ENCODE data around the gene CHD9.

The CHD9 gene

DNA sequence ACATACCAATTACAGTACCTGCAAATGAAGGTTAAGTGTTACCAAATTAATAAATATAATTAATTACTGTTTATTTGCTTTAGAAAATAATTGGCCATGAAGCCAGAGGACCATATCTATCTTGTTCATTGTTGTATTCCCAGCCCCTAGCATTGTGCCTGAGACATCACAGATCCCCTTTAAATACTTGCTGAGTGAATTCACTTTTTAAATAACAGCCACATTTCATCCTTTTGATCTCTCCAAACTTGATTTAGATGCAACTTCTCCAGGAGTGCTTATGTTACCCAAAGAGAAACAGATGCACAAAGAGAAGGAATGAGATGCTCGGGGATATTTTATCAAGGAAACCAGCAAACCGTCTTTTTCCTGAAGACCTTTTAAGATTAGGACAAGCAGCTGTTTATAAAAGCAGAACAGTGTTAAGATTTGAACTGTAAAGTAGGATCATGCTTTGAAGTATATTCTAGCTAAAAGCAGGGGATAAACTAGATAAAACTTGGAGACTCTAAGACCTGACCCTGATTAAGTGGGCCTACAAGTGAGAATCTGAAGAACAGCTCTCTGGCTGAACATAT, 66.3 kb downstream of the CHD9 start:
- no peak for TF ChIP-seq POLR2A (IDR thresholded peaks at IDR 0.05; ENCODE audit: extremely low read depth, insufficient read length)
- TF ChIP-seq, protein P1, sequence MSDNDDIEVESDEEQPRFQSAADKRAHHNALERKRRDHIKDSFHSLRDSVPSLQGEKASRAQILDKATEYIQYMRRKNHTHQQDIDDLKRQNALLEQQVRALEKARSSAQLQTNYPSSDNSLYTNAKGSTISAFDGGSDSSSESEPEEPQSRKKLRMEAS (IDR thresholded peaks at IDR 0.05; ENCODE audit: low read depth, low read length) = no peak
- no peak for TF ChIP-seq MYC (IDR thresholded peaks at IDR 0.05; ENCODE audit: low read depth, low read length)
- TF ChIP-seq, protein P2, sequence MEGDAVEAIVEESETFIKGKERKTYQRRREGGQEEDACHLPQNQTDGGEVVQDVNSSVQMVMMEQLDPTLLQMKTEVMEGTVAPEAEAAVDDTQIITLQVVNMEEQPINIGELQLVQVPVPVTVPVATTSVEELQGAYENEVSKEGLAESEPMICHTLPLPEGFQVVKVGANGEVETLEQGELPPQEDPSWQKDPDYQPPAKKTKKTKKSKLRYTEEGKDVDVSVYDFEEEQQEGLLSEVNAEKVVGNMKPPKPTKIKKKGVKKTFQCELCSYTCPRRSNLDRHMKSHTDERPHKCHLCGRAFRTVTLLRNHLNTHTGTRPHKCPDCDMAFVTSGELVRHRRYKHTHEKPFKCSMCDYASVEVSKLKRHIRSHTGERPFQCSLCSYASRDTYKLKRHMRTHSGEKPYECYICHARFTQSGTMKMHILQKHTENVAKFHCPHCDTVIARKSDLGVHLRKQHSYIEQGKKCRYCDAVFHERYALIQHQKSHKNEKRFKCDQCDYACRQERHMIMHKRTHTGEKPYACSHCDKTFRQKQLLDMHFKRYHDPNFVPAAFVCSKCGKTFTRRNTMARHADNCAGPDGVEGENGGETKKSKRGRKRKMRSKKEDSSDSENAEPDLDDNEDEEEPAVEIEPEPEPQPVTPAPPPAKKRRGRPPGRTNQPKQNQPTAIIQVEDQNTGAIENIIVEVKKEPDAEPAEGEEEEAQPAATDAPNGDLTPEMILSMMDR (IDR thresholded peaks at IDR 0.05; ENCODE audit: low read depth, low read length) = no peak
- no peak overlapping the region for H3K4me3 ChIP-seq (ENCODE audit: low read depth, low read length)
- DNase-seq (ENCODE audit: low read depth) = no peak

DNA sequence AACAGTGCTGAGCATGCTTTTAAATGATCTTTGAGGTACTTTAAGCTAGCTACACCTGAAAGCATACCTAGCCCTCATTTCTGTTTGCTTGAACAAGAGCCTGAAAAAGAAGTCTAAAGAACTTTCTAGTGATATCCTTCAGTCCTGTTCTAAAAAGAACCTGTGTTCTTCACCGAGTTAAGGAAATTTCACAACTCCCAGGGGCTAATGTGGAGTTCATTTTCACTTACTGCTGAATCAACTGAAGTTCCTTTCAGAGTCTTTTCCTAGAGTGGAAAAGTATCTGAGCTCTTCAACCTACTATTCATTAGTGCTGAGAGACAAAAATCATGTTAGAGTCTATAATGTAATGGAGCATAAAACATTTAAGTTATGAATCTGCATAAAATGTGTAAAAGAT, 66.9 kb downstream of the CHD9 start:
- no peak overlapping the region for H3K4me3 ChIP-seq (ENCODE audit: low read depth, low read length)
- TF ChIP-seq, protein P2 (IDR thresholded peaks at IDR 0.05; ENCODE audit: low read depth, low read length) = no peak
- no peak for TF ChIP-seq POLR2A (IDR thresholded peaks at IDR 0.05; ENCODE audit: extremely low read depth, insufficient read length)
- peak; percentile 51 for DNase-seq (ENCODE audit: low read depth)

DNA sequence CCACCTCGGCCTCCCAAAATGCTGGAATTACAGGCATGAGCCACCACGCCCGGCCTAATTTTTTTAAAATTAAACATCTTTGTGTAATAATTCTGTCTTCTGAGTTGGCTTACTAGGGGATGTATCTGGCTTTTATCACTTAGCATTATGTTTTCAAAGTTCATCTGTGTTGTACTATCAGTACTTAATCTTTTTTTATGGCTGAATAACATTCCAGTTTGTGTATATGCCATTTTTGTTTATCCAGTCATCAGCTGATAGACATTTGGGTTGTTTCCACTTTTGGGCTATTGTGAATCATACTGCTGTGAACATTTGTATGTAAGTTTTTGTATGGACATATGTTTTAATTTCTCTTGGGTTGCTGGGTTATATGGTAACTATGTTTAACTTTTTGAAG, 69.0 kb downstream of the CHD9 start:
- H3K4me3 ChIP-seq (ENCODE audit: low read depth, low read length) = no peak overlapping the region
- no peak for TF ChIP-seq MYC (IDR thresholded peaks at IDR 0.05; ENCODE audit: low read depth, low read length)
- no peak for DNase-seq (ENCODE audit: low read depth)

DNA sequence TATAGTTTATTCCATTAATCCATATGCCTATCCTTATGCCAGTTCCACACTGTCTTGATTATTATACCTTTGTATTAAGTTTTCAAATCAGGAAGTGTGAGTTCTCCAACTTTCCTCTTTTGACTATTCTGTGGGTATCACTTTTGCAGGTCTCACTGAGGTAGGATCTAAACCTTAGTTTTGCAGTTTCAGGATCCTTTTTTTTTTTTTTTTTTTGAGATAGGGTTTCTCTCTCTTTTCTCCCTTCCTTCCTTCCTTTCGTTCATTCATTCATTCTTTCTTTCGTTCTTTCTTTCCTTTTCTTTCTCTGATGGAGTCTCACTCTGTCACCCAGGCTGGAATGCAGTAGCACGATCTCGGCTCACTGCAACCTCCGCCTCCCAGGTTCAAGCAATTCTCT, 71.6 kb downstream of the CHD9 start:
- no peak for DNase-seq (ENCODE audit: low read depth)
- TF ChIP-seq, protein P1 (IDR thresholded peaks at IDR 0.05; ENCODE audit: low read depth, low read length) = no peak
- TF ChIP-seq MYC (IDR thresholded peaks at IDR 0.05; ENCODE audit: low read depth, low read length) = no peak
- TF ChIP-seq POLR2A (IDR thresholded peaks at IDR 0.05; ENCODE audit: extremely low read depth, insufficient read length) = no peak
- TF ChIP-seq, protein P2 (IDR thresholded peaks at IDR 0.05; ENCODE audit: low read depth, low read length) = no peak
- H3K4me3 ChIP-seq (ENCODE audit: low read depth, low read length) = no peak overlapping the region

DNA sequence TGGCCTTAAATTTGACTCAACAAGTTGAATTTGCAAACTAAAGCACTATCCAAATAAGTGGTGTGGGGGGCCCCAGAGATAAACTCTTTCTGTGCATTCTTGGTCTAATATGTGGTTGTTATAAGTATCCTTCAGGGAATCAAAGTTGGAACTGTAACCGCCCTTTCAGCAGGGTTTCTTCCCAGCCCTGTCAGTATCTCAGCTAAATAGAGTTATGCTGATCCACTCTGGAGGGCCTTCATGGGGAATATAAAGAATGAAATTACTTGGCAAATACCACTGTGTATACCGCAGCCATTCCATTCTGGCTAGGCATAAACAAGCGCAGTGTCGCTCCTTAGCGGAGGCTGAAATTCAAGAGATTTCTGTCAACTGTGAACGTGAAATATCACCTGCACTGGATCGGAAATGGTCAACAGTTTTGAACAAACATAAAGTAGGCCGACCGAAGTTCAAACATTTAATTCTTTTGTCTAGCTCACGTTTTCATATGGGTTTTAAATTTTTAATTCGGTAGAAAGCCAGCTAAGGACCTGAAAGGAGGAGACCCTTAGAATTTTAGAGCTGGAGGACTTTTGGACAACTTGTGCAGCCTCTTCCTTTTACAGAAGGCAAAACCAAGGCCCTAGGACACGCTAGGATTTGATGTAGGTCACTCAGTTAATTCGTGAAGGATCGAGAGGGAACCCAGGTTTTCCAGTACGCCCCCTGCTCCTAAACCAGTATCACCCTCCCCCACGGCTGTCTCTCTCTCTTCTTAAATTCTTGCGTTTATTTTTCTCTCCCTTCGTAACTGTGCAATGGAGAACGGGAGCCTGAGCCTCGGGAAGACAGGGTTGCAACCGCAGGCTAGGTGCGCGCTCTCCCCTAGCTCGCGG, 74.7 kb downstream of the CHD9 start:
- peak; percentile 22 for DNase-seq (ENCODE audit: low read depth)
- no peak for TF ChIP-seq MYC (IDR thresholded peaks at IDR 0.05; ENCODE audit: low read depth, low read length)
- TF ChIP-seq POLR2A (IDR thresholded peaks at IDR 0.05; ENCODE audit: extremely low read depth, insufficient read length) = no peak
- TF ChIP-seq, protein P2 (IDR thresholded peaks at IDR 0.05; ENCODE audit: low read depth, low read length) = no peak
- TF ChIP-seq, protein P1 (IDR thresholded peaks at IDR 0.05; ENCODE audit: low read depth, low read length) = no peak
- H3K4me3 ChIP-seq (ENCODE audit: low read depth, low read length) = peak overlapping the region; percentile 66

DNA sequence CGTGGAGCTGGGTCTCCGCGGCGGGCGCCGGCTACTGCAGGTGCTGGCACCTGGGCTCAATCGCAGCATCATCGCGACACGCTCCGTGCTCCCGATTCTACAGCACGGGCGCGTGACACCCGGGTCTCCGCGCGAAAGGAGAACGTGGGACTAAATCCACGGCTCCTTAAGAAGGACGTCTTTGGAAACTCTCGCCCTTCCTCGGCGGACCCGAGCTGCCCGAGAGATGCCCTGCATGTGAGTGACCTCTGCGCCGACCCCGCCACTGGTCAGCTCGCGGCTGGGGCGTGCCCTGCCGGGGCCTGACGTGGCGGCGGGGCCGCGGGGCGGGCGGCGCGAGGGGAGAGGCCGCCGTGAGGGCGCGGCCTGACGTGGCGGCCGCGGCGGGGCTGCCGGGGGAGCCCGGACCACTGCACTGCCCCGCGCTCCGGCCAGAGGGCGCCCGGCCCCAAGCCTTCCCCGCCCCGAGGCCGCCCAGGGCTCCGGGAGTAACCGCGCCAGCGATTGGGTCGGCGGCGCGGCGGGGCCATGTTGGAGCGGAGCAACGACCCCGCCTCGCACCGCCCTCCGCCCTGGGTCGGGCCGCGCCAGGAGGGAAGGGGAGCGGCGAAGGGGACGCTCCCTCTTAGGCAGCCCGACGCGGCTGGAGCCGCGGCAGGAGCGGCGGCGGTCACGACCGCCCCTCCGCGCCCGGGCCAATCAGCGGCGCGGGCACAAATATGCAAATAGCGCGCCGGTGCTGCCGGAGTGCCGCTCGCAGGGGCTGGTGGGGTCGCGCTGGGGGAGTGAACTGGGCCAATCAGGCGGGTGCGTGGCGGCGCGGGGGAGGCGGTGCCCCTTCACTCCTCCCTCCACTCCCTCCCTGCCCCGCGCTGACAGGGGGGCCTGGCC, 75.6 kb downstream of the CHD9 start:
- TF ChIP-seq POLR2A (IDR thresholded peaks at IDR 0.05; ENCODE audit: extremely low read depth, insufficient read length) (no peak), MYC (IDR thresholded peaks at IDR 0.05; ENCODE audit: low read depth, low read length) (no peak; the same call in 1 of the 2 replicates)
- TF ChIP-seq, protein P2 (IDR thresholded peaks at IDR 0.05; ENCODE audit: low read depth, low read length) = peak; percentile 8
- TF ChIP-seq, protein P1 (IDR thresholded peaks at IDR 0.05; ENCODE audit: low read depth, low read length) = no peak

More for the DNA sequence above, 75.6 kb downstream of the CHD9 start:
- DNase-seq (ENCODE audit: low read depth) = peak; percentile 98
- peak overlapping the region; percentile 66 for H3K4me3 ChIP-seq (ENCODE audit: low read depth, low read length)
